K562 (cell line): Measurements from ENCODE around the gene CBFA2T2. TPM values are rescaled to one million over a fixed set of nuclear protein-coding genes. Genes with fewer than 3 reads are reported as not detected.

Experiments used
- ATAC-seq: fragments of 200-7000 bp; cut with Tn5 transposase; 3 replicates; pipeline ENCODE4 v1.9.1; 2020; ENCODE audit warnings: moderate library complexity
- BruUV-seq: library from RNA; stranded (reverse); fragments of 400-500 nt; replicated peaks from 2 replicates; lab custom pipeline; 2021; lab: Mats Ljungman, UMichigan
- CTCF ChIA-PET: fragments of 300-600 bp; formaldehyde crosslinking; extraction: SDS; loops from one replicate; lab custom pipeline; 2021; ENCODE audit warnings: low intra/inter-chr PET ratio; lab: Yijun Ruan, JAX
- POLR2A ChIA-PET: fragments of 300-600, 350-650 bp; sonication (Branson Sonifier 250); formaldehyde crosslinking; extraction: SDS; loops from one replicate; lab custom pipeline; 2021; ENCODE audit warnings: antibody characterized with exemption, inconsistent platforms; lab: Yijun Ruan, JAX
- DNase-seq, 4 experiments: peaks; one replicate each; pipeline versions ENCODE4 v3.0.0 to v3.0.0-alpha.2; 2011 to 2018; ENCODE audit warnings: low spot score in 3 of 4, mixed read lengths in 3 of 4; ENCODE audit errors: extremely low read depth in 1 of 4
- FAIRE-seq: peaks from 2 replicates; lab custom pipeline; 2011; peaks lifted over from hg19 to GRCh38; lab: Jason Lieb, UNC
- H2AFZ ChIP-seq: 2 replicates; pipeline ENCODE4 v1.6.0; 2011; ENCODE audit warnings: low read depth, low read length, control low read depth, inconsistent platforms
- H3K27ac ChIP-seq: fragments of 200-600 bp; 3 replicates; pipeline ENCODE4 v1.8.0; 2011; ENCODE audit warnings: low read depth, mild to moderate bottlenecking, control low read depth, inconsistent platforms, low read length, moderate library complexity, mixed read lengths; ENCODE audit errors: extremely low read depth
- H3K27me3 ChIP-seq, 2 experiments: fragments of 300-600 bp in 1 of 2; 2 replicates in 1 of 2; 3 replicates in 1 of 2; pipeline versions ENCODE4 v1.6.0 to v1.8.0; 2011; ENCODE audit warnings: inconsistent platforms in 2 of 2, low read length in 2 of 2, mild to moderate bottlenecking in 1 of 2, mixed read lengths in 1 of 2, moderate library complexity in 1 of 2; ENCODE audit not compliant: control insufficient read depth in 2 of 2, insufficient read depth in 2 of 2
- H3K36me3 ChIP-seq: fragments of 300-600 bp; 3 replicates; pipeline ENCODE4 v1.8.0; 2011; ENCODE audit warnings: mild to moderate bottlenecking, low read length, inconsistent platforms; ENCODE audit not compliant: control insufficient read depth, insufficient read depth
- H3K4me1 ChIP-seq, 2 experiments: fragments of 200-600 bp in 1 of 2; replicated peaks in 1 of 2; 2 replicates in 1 of 2; 3 replicates in 1 of 2; pipeline versions ENCODE4 v1.5.1 to v1.8.0; 2011; ENCODE audit warnings: inconsistent platforms in 2 of 2, low read length in 2 of 2, mild to moderate bottlenecking in 1 of 2, mixed read lengths in 1 of 2, moderate library complexity in 1 of 2; ENCODE audit not compliant: control insufficient read depth in 2 of 2, insufficient read depth in 2 of 2
- H3K4me2 ChIP-seq: 2 replicates; pipeline ENCODE4 v1.6.1; 2011; ENCODE audit warnings: low read length, control low read depth, inconsistent platforms, mixed read lengths; ENCODE audit not compliant: insufficient read depth
- H3K4me3 ChIP-seq: fragments of 200-600 bp; sonication (generic), shearing (Covaris generic); 2 replicates; pipeline ENCODE4 v1.5.1; 2016; ENCODE audit warnings: control low read depth, inconsistent platforms
- H3K79me2 ChIP-seq: fragments of 200-600 bp; 3 replicates; pipeline ENCODE4 v1.8.0; 2011; ENCODE audit warnings: low read length, inconsistent platforms; ENCODE audit not compliant: control insufficient read depth, insufficient read depth
- H3K9ac ChIP-seq, 2 experiments: 2 replicates each; pipeline versions ENCODE4 v1.6.0 to v1.6.1; 2011; ENCODE audit warnings: low read depth in 2 of 2, low read length in 2 of 2, control low read depth in 1 of 2, inconsistent platforms in 1 of 2, mild to moderate bottlenecking in 1 of 2, mixed read lengths in 1 of 2; ENCODE audit not compliant: insufficient read depth in 1 of 2
- H3K9me1 ChIP-seq: one replicate; pipeline ENCODE4 v1.6.0; 2011; ENCODE audit warnings: inconsistent platforms, mild to moderate bottlenecking, low read length, moderate library complexity; ENCODE audit not compliant: control insufficient read depth, insufficient read depth
- H3K9me3 ChIP-seq: replicated peaks from 2 replicates; pipeline ENCODE4 v1.5.1; 2011; ENCODE audit warnings: low read depth, low read length, inconsistent platforms; ENCODE audit not compliant: control insufficient read depth, insufficient read depth
- H4K20me1 ChIP-seq: replicated peaks from 2 replicates; pipeline ENCODE4 v1.6.1; 2011; ENCODE audit warnings: low read length, inconsistent platforms, mixed read lengths; ENCODE audit not compliant: control insufficient read depth, insufficient read depth
- ARHGAP35 ChIP-seq: fragments of 450-650 bp; IDR thresholded peaks from 2 replicates; pipeline ENCODE4 v1.6.1; 2018; ENCODE audit not compliant: partially characterized antibody
- CEBPG ChIP-seq, 3 experiments: fragments of 200-800 bp in 1 of 3; sonication (Bioruptor generic) in 1 of 3; sonication (generic) in 1 of 3; formaldehyde crosslinking in 1 of 3; IDR thresholded peaks in 2 of 3; conservative IDR thresholded peaks in 1 of 3; 2 replicates each; pipeline versions ENCODE4 v1.6.1 to v1.8.0; 2016 to 2022; ENCODE audit warnings: missing compliant biosample characterization in 2 of 3, missing genetic modification characterization in 2 of 3, mild to moderate bottlenecking in 1 of 3, missing genetic modification reagents in 1 of 3
- CHD2 ChIP-seq: IDR thresholded peaks from 2 replicates; pipeline ENCODE4 v1.6.1; 2011; ENCODE audit warnings: low read depth, low read length
- DDX20 ChIP-seq: fragments of 450-650 bp; IDR thresholded peaks from 2 replicates; pipeline ENCODE4 v1.6.1; 2016; ENCODE audit warnings: missing genetic modification characterization, low read depth, mild to moderate bottlenecking, missing compliant biosample characterization, moderate library complexity
- EGR1 ChIP-seq: fragments of 450-650 bp; conservative IDR thresholded peaks from 2 replicates; pipeline ENCODE4 v1.6.1; 2017; ENCODE audit warnings: mild to moderate bottlenecking
- GABPB2 ChIP-seq: fragments of 250-450 bp; sonication (Bioruptor Pico); conservative IDR thresholded peaks from 2 replicates; pipeline ENCODE4 v1.5.1; 2021; ENCODE audit warnings: mild to moderate bottlenecking
- JUND ChIP-seq, 2 experiments: IDR thresholded peaks; 2 replicates in 1 of 2; 3 replicates in 1 of 2; pipeline ENCODE4 v1.6.1; 2011; ENCODE audit warnings: borderline replicate concordance in 2 of 2, low read depth in 2 of 2, low read length in 2 of 2, improper control_type of control experiment in 1 of 2, missing biosample characterization in 1 of 2, missing genetic modification characterization in 1 of 2, missing genetic modification reagents in 1 of 2
- KAT8 ChIP-seq: fragments of 450-650 bp; IDR thresholded peaks from 2 replicates; pipeline ENCODE4 v1.6.1; 2016; ENCODE audit warnings: low read depth, mild to moderate bottlenecking
- MYC ChIP-seq, 2 experiments: fragments of 250-450 bp in 1 of 2; sonication (Bioruptor Pico) in 1 of 2; IDR thresholded peaks; 2 replicates each; pipeline versions ENCODE4 v1.5.1 to v1.6.1; 2012 to 2021; ENCODE audit warnings: low read depth in 2 of 2, borderline replicate concordance in 1 of 2, improper control_type of control experiment in 1 of 2, low read length in 1 of 2, mild to moderate bottlenecking in 1 of 2, moderate library complexity in 1 of 2
- SIN3B ChIP-seq: fragments of 450-650 bp; IDR thresholded peaks from 2 replicates; pipeline ENCODE4 v1.6.1; 2017; ENCODE audit warnings: low read depth, mild to moderate bottlenecking, moderate library complexity
- SRSF1 ChIP-seq: fragments of 200-400 bp; formaldehyde crosslinking; IDR thresholded peaks from 2 replicates; pipeline ENCODE4 v1.6.1; 2017; ENCODE audit warnings: mild to moderate bottlenecking, low read depth, low read length, moderate library complexity
- ZBTB1 ChIP-seq: sonication (generic); formaldehyde crosslinking; IDR thresholded peaks from 2 replicates; pipeline ENCODE4 v1.8.1; 2023; ENCODE audit warnings: missing genetic modification reagents, low read depth, mild to moderate bottlenecking, borderline replicate concordance
- ZNF436 ChIP-seq: fragments of 250-450, 450-650 bp; sonication (Bioruptor Pico); formaldehyde crosslinking; IDR thresholded peaks from 2 replicates; pipeline ENCODE4 v1.7.0; 2020; ENCODE audit warnings: mild to moderate bottlenecking
- ZNF766 ChIP-seq: fragments of 200-800 bp; sonication (Bioruptor generic); conservative IDR thresholded peaks from 2 replicates; pipeline ENCODE4 v1.6.1; 2016; ENCODE audit warnings: missing genetic modification characterization, missing compliant biosample characterization
- WGBS: fragments of 100-300 bp; shearing (Covaris generic); methylation state at CpG from one replicate; pipeline ENCODE4 v1.1.6; 2016; ENCODE audit warnings: low coverage, mixed read lengths; ENCODE audit not compliant: insufficient coverage; ENCODE audit errors: missing lambda C conversion rate; 5-methylcytosine and 5-hydroxymethylcytosine counted together
- in situ Hi-C: fragments of 300-500 bp; cut with MboI; formaldehyde crosslinking; loops from 4 replicates; pipeline ENCODE4 v1.15.0; 2018; ENCODE audit warnings: inconsistent platforms, mixed read lengths
- intact Hi-C: fragments of 100-400 bp; cut with micrococcal nuclease; formaldehyde crosslinking; loops from 2 replicates; pipeline ENCODE4 v1.14.2; 2022
- polyA plus RNA-seq, 8 experiments: library from polyadenylated mRNA; depleted of rRNA in 4 of 8; stranded (reverse) in 5 of 8; unstranded in 3 of 8; fragments of >200 nt; fragmentation: Nextera tagmentation in 2 of 8; fragmentation: Illumina TruSeq in 1 of 8; extraction: Ambion mirVana in 2 of 8; extraction: Trizol in 1 of 8; gene quantifications; 2 replicates each; pipeline versions ENCODE4 v1.2.1 to v1.2.3, GENCODE V29; 2011 to 2014; ENCODE audit warnings: inconsistent platforms in 1 of 8, missing spikeins in 1 of 8
- total RNA-seq, 7 experiments: library from RNA; depleted of rRNA in 6 of 7; stranded (reverse); fragments of >200 nt in 6 of 7; fragmentation: Illumina TruSeq in 2 of 7; extraction: Trizol in 2 of 7; gene quantifications; 2 replicates each; pipeline versions ENCODE4 v1.2.1 to v1.2.3, GENCODE V29; 2011 to 2021; ENCODE audit warnings: low replicate concordance in 1 of 7
- TF ChIP-seq, protein P1 (sequence below): fragments of 250-450 bp; sonication (Bioruptor Pico); IDR thresholded peaks from 2 replicates; pipeline ENCODE4 v1.8.0; 2021; ENCODE audit warnings: moderate library complexity, mild to moderate bottlenecking, inconsistent platforms
- TF ChIP-seq, protein P2 (sequence below): fragments of 250-450 bp; sonication (Bioruptor Pico); IDR thresholded peaks from 2 replicates; pipeline ENCODE4 v1.9.0; 2021; ENCODE audit warnings: mild to moderate bottlenecking

Gene CBFA2T2
- total and polyA plus RNA-seq, 9 of the 15 experiments (the other 6 are each of a cell fraction or from before 2014, with no cell fraction given) = 0.27 to 9.6 (median 5.8) TPM

- TF ChIP-seq GABPB2 = no peak
- no peak for TF ChIP-seq ZNF766 (CRISPR knock-in tag)
- no peak for TF ChIP-seq EGR1
- TF ChIP-seq CHD2 = no peak
- no peak for TF ChIP-seq DDX20 (tag)
- TF ChIP-seq SIN3B = no peak
- TF ChIP-seq ZBTB1 = no peak
- TF ChIP-seq MYC (IDR thresholded peaks at IDR 0.05; ENCODE audit: low read depth, low read length) = no peak
- TF ChIP-seq MYC (CRISPR knock-in tag; IDR thresholded peaks at IDR 0.05; ENCODE audit: borderline replicate concordance, low read depth) = no peak
- TF ChIP-seq SRSF1 = no peak
These were observed 65.1 kb downstream of the CBFA2T2 start (continued) for GRCh38 chr20:33554914-33555420.

- BruUV-seq = no TSS peak
- TF ChIP-seq ARHGAP35 (no peak), KAT8 (no peak), JUND (IDR thresholded peaks at IDR 0.05; ENCODE audit: borderline replicate concordance, low read depth, low read length) (no peak), JUND (tag; IDR thresholded peaks at IDR 0.05; ENCODE audit: borderline replicate concordance, low read depth, low read length) (no peak), ZNF436 (CRISPR knock-in tag) (no peak), CEBPG (CRISPR knock-in tag; IDR thresholded peaks at IDR 0.05) (no peak), CEBPG (tag; conservative IDR thresholded peaks at IDR 0.05 in 1 of 2, IDR thresholded peaks at IDR 0.05 in 1 of 2) (no peak)
- TF ChIP-seq, protein P1, sequence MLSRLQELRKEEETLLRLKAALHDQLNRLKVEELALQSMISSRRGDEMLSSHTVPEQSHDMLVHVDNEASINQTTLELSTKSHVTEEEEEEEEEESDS (CRISPR knock-in tag) = no peak
- TF ChIP-seq, protein P2, sequence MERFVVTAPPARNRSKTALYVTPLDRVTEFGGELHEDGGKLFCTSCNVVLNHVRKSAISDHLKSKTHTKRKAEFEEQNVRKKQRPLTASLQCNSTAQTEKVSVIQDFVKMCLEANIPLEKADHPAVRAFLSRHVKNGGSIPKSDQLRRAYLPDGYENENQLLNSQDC = no peak
These were observed 65.9 kb downstream of the CBFA2T2 start for GRCh38 chr20:33555755-33556154.

More at GRCh38 chr20:33555755-33556154, 65.9 kb downstream of the CBFA2T2 start:
- no peaks in the 10 kb centered on the region for H3K27me3 ChIP-seq
- no peak for FAIRE-seq
- no peak overlapping the region for H2AFZ ChIP-seq
- no peak overlapping the region for H3K4me2 ChIP-seq
- POLR2A ChIA-PET = no interaction called here
- in situ Hi-C loops = no loop called here
- no peaks in the 10 kb centered on the region for H3K79me2 ChIP-seq
- no peaks in the 10 kb centered on the region for H3K9me1 ChIP-seq
- intact Hi-C loops = no loop called here
- H3K9ac ChIP-seq = no peak overlapping the region
- 91% methylated on average over 3 of the region's 3 CpGs for WGBS
- no peak for ATAC-seq
- no peaks in the 10 kb centered on the region for H3K4me1 ChIP-seq
- no peak for DNase-seq
- no peaks in the 10 kb centered on the region for H4K20me1 ChIP-seq
- H3K27ac ChIP-seq = no peak overlapping the region
- no peaks in the 10 kb centered on the region for H3K9me3 ChIP-seq
- CTCF ChIA-PET = no interaction called here
- H3K4me3 ChIP-seq = no peak overlapping the region
- no peaks in the 10 kb centered on the region; the same call in 2 of the 3 replicates for H3K36me3 ChIP-seq
